PC-3 (cell line): ENCODE results near the gene LTF. TPM values are rescaled to one million over a fixed set of nuclear protein-coding genes. Genes with fewer than 3 reads are reported as not detected.

Source experiments
- ATAC-seq: fragments of 200-7000 bp; cut with Tn5 transposase; 2 replicates; pipeline ENCODE4 v1.9.1; 2020; ENCODE audit warnings: mild to moderate bottlenecking, moderate library complexity
- BruUV-seq: library from RNA; stranded (reverse); fragments of 400-500 nt; replicated peaks from 2 replicates; lab custom pipeline; 2021; lab: Mats Ljungman, UMichigan
- CTCF ChIA-PET: fragments of 300-600 bp; sonication (Branson Sonifier 250); formaldehyde crosslinking; loops from one replicate; lab custom pipeline; 2022; ENCODE audit warnings: antibody characterized with exemption; lab: Charles Lee
- POLR2A ChIA-PET: fragments of 300-600 bp; sonication (Branson Sonifier 250); formaldehyde crosslinking; loops from one replicate; lab custom pipeline; 2022; ENCODE audit warnings: antibody characterized with exemption; ENCODE audit not compliant: unreplicated experiment; lab: Charles Lee
- DNase-seq: peaks from one replicate; pipeline ENCODE4 v3.0.0-alpha.2; 2015
- H2AFZ ChIP-seq: fragments of 300-600 bp; sonication (generic); 2 replicates; pipeline ENCODE4 v1.6.0; 2016; ENCODE audit warnings: antibody characterized with exemption, low read length
- H3F3A ChIP-seq: fragments of 300-600 bp; sonication (generic); one replicate; pipeline ENCODE4 v1.6.0; 2017; ENCODE audit warnings: antibody characterized with exemption, low read length, control low read depth, mild to moderate bottlenecking; ENCODE audit not compliant: unreplicated experiment
- H3K27ac ChIP-seq: fragments of 300-600 bp; sonication (generic); 2 replicates; pipeline ENCODE4 v1.5.1; 2016; ENCODE audit warnings: mild to moderate bottlenecking, low read length
- H3K27me3 ChIP-seq: fragments of 300-600 bp; sonication (generic); 2 replicates; pipeline ENCODE4 v1.6.1; 2016; ENCODE audit warnings: low read length, mixed read lengths
- H3K36me3 ChIP-seq: fragments of 300-600 bp; sonication (generic); 2 replicates; pipeline ENCODE4 v1.6.1; 2016; ENCODE audit warnings: low read depth, mixed run types, low read length, mixed read lengths
- H3K4me1 ChIP-seq: fragments of 300-600 bp; sonication (generic); 2 replicates; pipeline ENCODE4 v1.5.1; 2016; ENCODE audit warnings: low read length; ENCODE audit not compliant: insufficient read depth
- H3K4me2 ChIP-seq: fragments of 300-600 bp; sonication (generic); 2 replicates; pipeline ENCODE4 v1.6.0; 2016; ENCODE audit warnings: low read length
- H3K4me3 ChIP-seq: fragments of 300-600 bp; sonication (generic); 2 replicates; pipeline ENCODE4 v1.5.1; 2016; ENCODE audit warnings: mild to moderate bottlenecking, low read length, mixed read lengths
- H3K79me2 ChIP-seq: fragments of 300-600 bp; sonication (generic); 2 replicates; pipeline ENCODE4 v1.6.1; 2017; ENCODE audit warnings: low read length, mixed read lengths
- H3K9ac ChIP-seq: fragments of 300-600 bp; sonication (generic); 2 replicates; pipeline ENCODE4 v1.6.0; 2016; ENCODE audit warnings: mild to moderate bottlenecking, low read length
- H3K9me2 ChIP-seq: fragments of 300-600 bp; sonication (generic); replicated peaks from 2 replicates; pipeline ENCODE4 v1.6.1; 2016; ENCODE audit warnings: mixed run types, low read length, mixed read lengths
- H3K9me3 ChIP-seq: fragments of 300-600 bp; sonication (generic); 2 replicates; pipeline ENCODE4 v1.6.1; 2016; ENCODE audit warnings: low read length, mixed read lengths
- H4K20me1 ChIP-seq: fragments of 300-600 bp; sonication (generic); 2 replicates; pipeline ENCODE4 v1.6.1; 2016; ENCODE audit warnings: low read length, mixed read lengths
- CTCF ChIP-seq: fragments of 300-600 bp; sonication (generic); conservative IDR thresholded peaks from 2 replicates; pipeline ENCODE4 v1.5.1; 2017; ENCODE audit warnings: antibody characterized with exemption, low read depth, mild to moderate bottlenecking, low read length
- EZH2 ChIP-seq: fragments of 300-600 bp; sonication (generic); IDR thresholded peaks from one replicate; pipeline ENCODE4 v1.6.1; 2017; ENCODE audit warnings: antibody characterized with exemption, mild to moderate bottlenecking, low read length; ENCODE audit not compliant: unreplicated experiment
- EZH2phosphoT487 ChIP-seq: fragments of 300-600 bp; sonication (generic); IDR thresholded peaks from 2 replicates; pipeline ENCODE4 v1.6.1; 2018; ENCODE audit warnings: mild to moderate bottlenecking, antibody characterized with exemption, low read length, borderline replicate concordance
- intact Hi-C: fragments of 100-400 bp; cut with micrococcal nuclease; formaldehyde crosslinking; loops from 2 replicates; pipeline ENCODE4 v1.9.0; 2023
- total RNA-seq: library from RNA; depleted of rRNA; stranded (reverse); fragments of >200 nt; gene quantifications from 2 replicates; pipeline ENCODE4 v1.2.3, GENCODE V29; 2014

Gene LTF
- total RNA-seq, 1 experiment from 2014 or later: not detected

- Histone ChIP-seq H3K4me2 (no peak overlapping the region), H3K27me3 (peaks cover 5% of the 10 kb centered on the region; the same call in 1 of the 2 replicates), H3F3A (no peaks in the 10 kb centered on the region), H3K36me3 (no peaks in the 10 kb centered on the region), H3K79me2 (no peaks in the 10 kb centered on the region), H3K9ac (no peak overlapping the region), H3K9me3 (no peaks in the 10 kb centered on the region), H4K20me1 (no peaks in the 10 kb centered on the region), H2AFZ (no peak overlapping the region), H3K27ac (no peak overlapping the region), H3K9me2 (no peaks in the 10 kb centered on the region), H3K4me1 (no peaks in the 10 kb centered on the region), H3K4me3 (no peak overlapping the region)
- TF ChIP-seq EZH2phosphoT487 (no peak), EZH2 (no peak)
- DNase-seq (no peak), ATAC-seq (no peak)
- intact Hi-C loops: no loop called here
- CTCF ChIA-PET: no interaction called here
- BruUV-seq: no TSS peak
- POLR2A ChIA-PET: no interaction called here
These were observed 6.7 kb upstream of the LTF start for GRCh38 chr3:46471371-46471914.

GRCh38 chr3:46470831-46471230 is 6.1 kb upstream of the LTF start:
- Histone ChIP-seq H3K4me2 (no peak overlapping the region), H3K27me3 (peaks cover 5% of the 10 kb centered on the region; the same call in 1 of the 2 replicates), H3K4me3 (no peak overlapping the region), H2AFZ (no peak overlapping the region), H3K9ac (no peak overlapping the region), H3K4me1 (no peaks in the 10 kb centered on the region), H3F3A (no peaks in the 10 kb centered on the region), H3K9me3 (no peaks in the 10 kb centered on the region), H3K36me3 (no peaks in the 10 kb centered on the region), H3K79me2 (no peaks in the 10 kb centered on the region), H3K27ac (no peak overlapping the region), H4K20me1 (no peaks in the 10 kb centered on the region), H3K9me2 (no peaks in the 10 kb centered on the region)
- no TSS peak for BruUV-seq
- intact Hi-C loops: no loop called here
- TF ChIP-seq EZH2phosphoT487: no peak
- no peak for TF ChIP-seq CTCF
- TF ChIP-seq EZH2: no peak
- no peak for DNase-seq
- ChIA-PET POLR2A (no interaction called here), CTCF (no interaction called here)
- ATAC-seq: no peak; the same call in 1 of the 2 replicates

GRCh38 chr3:46469680-46470357 is 5.1 kb upstream of the LTF start:
- H3K79me2 ChIP-seq: no peaks in the 10 kb centered on the region
- H3K4me2 ChIP-seq: no peak overlapping the region
- BruUV-seq: no TSS peak
- POLR2A ChIA-PET: no interaction called here
- CTCF ChIA-PET: no interaction called here
- ATAC-seq (no peak), DNase-seq (no peak)
- H3K4me1 ChIP-seq: no peaks in the 10 kb centered on the region
- H3F3A ChIP-seq: no peaks in the 10 kb centered on the region
- intact Hi-C loops: no loop called here
- no peaks in the 10 kb centered on the region for H3K9me3 ChIP-seq
- H2AFZ ChIP-seq: no peak overlapping the region
- H3K36me3 ChIP-seq: no peaks in the 10 kb centered on the region
- no peaks in the 10 kb centered on the region for H4K20me1 ChIP-seq
- no peak overlapping the region for H3K9ac ChIP-seq
- no peak overlapping the region for H3K4me3 ChIP-seq
- peaks cover 2% of the 10 kb centered on the region; the same call in 1 of the 2 replicates for H3K27me3 ChIP-seq
- no peak for TF ChIP-seq CTCF
- TF ChIP-seq EZH2: no peak
- TF ChIP-seq EZH2phosphoT487: no peak
- H3K27ac ChIP-seq: no peak overlapping the region
- no peaks in the 10 kb centered on the region for H3K9me2 ChIP-seq
